ENCODE data around the gene CPLANE1.
"Not testable (repeated sequence)": the region's sequence is repeated elsewhere in the genome, so short reads cannot be mapped to it uniquely, and the experiment has no call there.

Gene CPLANE1

DNA sequence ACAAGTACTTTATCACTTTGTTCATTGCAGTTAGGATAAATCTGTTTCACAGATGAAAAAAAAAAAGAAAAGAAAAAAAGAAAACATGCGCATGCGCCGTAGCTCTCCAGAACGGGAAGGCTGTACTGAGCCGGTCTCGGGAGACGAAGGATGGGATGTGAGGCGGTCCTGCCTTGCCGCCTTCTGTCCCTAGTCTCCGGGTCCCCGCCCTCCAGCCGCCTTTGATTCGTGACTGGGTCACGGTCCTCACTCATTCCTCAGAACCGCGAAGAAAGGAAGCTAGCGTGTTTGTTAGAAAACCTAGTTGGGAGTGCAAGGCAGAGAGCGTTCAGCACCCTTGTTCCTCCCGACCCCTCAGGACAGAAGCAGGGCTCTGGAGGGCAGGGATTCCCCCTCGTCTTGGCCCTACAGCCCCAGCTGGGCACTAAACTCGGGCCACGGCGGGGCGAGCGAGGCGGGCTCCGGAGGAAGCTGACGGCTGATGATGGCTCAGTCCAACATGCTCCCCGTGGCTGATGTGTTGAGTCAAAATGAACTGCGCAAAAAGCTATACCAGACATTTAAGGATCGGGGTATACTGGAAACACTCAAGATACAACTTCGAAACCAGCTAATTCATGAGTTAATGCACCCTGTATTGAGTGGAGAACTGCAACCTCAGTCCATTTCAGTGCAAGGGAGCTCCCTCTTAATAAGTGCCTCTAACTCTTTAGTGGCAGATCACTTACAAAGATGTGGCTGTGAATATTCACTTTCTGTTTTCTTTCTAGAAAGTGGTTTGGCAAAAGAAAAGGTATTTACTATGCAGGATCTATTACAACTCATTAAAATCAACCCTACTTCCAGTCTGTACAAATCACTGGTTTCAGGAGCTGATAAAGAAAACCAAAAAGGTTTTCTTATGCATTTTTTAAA is 40.0 kb downstream of the CPLANE1 start:
- peak; percentile 21 for DNase-seq

DNA sequence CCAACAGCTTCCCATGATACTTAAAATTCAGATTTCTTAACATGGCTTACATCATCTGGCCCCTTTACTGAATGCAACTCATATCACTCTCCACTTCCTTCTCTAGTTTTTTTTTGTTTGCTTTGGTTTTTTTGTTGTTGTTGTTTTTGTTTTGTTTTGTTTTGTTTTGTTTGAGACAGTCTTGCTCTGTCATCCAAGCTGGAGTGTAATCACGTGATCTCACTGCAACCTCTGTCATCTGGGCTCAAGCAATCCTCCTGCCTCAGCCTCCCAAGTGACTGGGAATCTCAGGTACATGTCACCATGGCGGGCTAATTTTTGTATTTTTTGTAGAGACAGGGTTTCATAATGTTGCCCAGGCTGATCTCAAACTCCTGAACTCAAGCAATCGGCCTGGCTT is 41.4 kb downstream of the CPLANE1 start:
- no peak for DNase-seq

DNA sequence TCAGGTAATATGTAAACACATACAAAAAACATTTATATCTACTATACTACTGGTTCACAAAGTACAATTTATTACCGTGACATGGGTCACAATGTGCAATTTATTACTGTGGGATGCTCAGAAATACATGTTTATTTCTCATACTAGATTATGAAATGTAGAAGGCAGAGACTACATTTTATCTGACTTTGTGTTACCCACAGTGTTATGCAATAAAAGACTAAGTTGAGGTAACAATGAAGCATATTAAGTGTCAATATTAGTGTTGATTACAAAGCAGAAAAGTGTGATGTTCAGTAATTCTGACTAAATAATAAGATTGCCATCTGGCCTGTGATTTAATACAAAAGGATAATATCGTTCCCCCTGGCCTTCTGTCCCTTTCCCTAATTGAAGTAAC is 42.4 kb downstream of the CPLANE1 start:
- no peak for DNase-seq

DNA sequence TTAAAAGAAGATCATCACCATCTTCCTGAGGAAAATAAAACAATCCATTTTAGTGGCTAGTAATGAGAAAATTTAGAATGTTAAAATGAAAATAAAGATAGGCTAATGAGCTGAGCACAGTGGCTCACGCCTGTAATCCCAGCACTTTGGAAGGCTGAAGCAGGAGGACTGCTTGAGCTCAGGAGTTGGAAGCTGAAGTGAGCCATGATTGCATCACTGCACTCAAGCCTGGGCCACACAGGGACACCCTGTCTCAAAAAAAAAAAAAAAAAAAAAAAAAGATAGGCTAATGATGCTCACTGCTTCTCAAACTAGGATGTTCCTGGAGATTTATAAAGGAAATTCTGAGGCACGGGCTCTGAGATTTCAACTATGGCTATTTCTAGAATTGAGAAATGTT is 50.3 kb downstream of the CPLANE1 start:
- no peak for DNase-seq

DNA sequence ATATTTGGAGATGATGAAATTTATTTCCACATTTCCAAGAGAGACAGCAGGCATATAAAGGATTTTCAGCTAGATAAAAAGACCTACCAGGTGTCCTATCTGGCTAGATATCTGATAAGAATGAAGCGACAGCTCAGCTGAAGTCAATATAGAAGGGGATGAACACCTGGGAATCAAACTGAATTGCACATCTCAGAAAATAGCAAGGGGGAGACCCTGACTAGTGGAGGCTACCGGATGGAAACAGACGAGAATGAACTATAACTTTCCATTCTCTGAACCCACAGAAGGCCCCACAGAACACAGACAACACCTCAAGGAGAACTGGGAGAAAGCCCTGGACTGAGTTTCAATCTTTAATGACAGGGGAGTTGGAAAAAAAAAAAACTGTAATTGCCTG is 51.1 kb downstream of the CPLANE1 start:
- DNase-seq: no peak

DNA sequence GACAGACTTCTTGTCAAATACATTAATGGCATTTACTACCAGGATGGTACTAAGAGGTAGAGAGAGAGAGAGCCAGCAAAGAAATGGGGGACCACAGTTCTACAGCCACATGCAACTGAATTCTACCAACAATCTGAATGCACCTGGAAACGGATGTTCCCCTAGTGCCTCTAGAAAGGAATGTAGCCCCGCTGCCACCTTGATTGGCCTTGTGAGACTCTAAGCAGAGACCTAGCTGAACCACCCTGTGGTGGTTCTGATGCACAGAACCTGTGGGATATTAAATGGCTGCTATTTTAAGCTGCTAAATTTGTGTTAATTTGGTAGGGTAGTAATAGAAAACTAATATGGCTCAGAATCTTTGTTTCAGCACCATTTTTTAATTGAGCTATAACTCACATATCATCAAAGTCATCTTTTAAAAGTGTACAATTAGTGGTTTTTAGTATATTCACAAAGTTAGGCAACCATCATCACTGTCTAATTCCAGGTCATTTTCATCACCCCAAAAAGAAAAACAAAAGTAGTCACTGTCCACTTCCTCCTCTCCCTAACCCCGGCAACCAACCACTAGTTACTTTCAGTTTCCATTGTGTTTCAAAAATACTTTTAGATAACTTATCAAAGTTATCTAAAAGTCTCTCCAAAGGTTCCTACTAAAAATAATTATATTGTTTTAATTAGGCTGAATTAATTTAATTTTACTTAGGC is 51.7 kb downstream of the CPLANE1 start:
- DNase-seq: no peak

DNA sequence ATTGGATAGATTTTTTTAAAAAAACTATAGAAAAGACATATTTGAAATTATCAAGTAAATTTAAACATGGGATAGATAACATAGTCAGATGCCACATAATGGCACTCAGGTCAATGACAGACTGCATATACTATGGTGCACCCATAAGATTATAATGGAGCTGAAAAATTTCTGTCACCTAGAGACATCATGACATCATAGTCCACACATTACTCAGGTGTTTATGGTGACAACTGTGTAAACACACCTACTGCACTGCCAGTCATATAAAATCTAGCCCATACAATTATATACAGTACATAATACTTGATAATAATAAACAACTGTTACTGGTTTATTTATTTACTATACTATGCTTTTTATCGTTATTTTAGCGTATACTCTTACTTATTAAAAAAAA is 58.6 kb downstream of the CPLANE1 start:
- DNase-seq: no peak

DNA sequence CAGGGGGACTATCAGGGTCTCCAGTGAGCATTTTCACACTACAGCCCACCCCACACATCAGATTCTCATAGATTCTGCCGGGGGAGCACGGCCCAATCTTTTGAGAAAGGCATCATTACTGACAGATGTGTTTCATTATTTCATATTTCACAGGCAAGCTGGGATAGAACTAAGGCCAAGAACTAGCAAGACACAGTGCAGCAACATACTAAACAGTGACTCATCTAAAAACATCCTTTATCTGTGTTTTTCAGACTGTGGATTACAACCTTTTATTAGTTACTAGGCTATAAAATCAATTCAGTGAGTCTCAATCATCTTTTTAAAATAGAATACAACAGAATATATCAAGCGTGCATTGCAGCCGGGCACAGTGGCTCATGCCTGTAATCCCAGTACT is 59.8 kb downstream of the CPLANE1 start:
- no peak for DNase-seq

DNA sequence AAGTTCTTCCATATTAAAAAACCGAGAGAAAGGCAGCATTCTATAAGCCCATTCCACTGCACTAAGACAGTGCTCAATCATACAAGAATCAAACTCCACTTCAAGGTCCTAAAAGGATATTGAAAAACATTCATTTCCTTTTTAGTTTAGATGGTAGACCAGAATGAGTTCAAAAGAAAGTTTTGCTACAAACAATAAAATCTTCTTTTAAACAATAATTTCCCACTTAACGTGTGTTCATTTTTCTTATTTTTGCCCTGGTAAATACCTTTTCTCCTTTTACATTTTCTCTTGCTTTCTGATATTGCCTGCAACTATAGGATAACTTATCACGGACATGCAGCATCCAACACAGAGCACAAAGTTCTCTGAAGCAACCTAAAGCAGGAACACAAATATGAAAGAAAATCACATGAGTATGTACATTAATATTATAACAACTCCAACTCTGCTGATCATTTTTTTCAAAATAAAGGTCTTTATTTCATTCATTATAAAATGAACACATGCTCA is 61.7 kb downstream of the CPLANE1 start:
- DNase-seq: no peak

DNA sequence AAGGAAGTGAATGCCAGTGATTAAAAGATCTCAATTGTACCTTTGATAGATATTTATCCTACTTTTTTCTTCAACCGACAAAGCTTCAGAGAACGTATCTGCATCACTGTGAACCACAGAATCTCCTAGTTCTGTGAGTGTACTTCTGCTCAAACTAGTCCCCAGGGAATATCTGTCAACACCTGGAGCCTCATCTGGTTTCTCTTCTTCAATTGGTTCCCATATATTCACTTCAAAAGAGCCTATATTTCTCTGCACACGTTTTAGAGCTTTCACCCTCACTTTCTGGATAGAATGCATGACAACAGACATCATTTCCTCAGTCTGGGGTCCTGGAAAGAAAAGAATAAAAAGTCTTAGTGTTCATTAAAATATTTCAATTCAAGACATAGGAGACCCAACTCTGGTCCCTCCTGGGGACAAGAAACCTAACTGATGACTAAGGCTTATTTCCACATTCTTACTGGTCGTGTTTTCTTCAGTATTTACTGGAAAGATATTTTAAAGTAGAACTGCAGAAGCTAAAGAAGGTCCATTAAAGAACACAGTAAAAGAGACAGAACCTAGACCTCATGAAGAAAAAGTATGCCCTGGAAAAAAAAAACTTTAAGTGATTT is 64.3 kb downstream of the CPLANE1 start:
- no peak for DNase-seq

DNA sequence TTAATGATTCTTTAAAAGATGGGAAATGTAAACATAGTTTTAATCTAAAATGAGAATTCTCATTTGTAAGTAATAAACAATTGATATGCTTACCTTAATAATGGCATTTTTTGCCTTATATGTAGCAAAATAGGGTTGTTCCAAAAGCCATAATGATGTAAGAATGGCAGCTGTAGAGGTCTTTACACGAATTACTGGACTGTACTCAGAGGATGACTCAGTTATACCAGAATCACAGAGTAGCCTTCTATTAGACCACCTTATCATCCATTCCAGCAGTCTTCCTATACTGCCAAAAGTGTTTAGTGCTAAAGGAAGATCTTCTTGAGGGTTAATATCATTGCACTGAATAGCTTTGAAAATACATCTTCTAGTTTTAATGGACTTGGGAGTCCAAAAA is 66.5 kb downstream of the CPLANE1 start:
- DNase-seq: no peak

DNA sequence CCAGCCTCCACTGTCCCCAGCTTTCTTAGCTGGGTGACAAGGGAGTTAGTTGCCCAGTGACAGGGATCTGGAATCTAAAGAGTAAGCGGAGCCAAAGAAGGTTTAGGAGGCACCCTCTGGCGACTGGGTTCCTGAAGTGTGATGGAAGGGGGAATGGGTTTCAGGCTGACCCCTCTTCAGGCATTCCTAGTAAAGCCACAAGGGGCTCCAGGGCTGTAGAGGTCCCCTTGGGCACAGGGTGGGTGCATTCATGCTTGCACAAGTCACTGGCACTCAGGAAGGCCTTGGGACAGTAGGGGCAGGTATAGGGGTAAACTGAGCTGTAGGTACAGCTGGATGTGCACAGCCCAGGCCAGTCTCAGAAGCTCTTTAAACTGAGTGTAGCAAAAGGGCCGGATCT is 74.2 kb downstream of the CPLANE1 start:
- no peak for DNase-seq

DNA sequence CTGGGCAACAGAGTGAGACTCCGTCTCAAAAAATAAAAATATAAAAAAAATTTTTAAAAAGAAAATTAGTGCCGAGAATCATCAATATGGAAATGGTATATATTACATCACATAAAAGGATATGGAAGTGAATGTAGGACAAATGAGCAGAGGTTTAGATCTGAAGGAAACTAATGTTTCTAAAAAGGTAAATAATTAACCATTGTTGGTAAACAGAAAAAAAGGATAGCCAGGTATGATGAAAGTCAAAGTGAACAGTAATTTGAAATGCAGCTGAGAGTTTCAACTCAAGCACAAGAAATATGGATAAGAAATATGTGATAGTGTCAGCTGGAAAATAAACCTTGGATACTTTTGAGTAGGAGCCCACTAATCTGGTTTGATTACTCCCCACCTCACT is 76.2 kb downstream of the CPLANE1 start:
- DNase-seq: no peak

DNA sequence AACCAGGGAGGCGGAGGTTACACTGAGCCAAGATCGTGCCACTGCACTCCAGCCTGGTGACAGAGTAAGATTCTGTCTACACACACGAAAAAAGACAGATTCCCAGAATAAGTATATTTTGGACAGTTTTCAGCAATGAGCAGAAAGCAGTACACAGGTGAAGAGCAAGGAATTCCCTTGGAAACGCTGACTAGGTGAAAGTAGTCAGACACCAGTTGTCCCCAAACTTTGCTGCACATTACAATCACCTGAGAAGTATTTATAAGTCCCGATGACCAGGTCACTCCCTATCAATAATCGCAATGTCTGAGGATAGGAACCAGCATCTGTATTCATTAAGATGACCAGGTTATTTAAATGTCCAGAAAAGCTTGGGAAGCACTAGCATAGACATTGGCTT is 78.3 kb downstream of the CPLANE1 start:
- no peak for DNase-seq

DNA sequence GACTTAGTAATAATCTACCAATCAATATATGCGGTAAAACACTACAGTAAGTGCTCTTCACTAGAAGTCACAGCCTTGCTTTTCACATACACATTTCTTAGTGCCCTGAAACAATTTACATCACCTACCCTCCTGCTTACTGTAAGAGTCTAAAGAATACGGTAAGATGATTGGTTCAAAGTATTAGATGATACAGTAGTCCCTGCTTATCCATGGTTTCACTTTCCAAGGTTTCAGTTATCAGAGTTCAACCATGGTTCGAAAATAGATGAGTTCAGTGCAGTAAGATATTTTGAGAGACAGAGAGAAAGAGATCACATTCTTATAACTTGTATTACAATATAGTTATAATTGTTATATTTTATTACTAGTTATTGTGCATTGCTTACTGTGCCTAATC is 83.0 kb downstream of the CPLANE1 start:
- no peak for DNase-seq

DNA sequence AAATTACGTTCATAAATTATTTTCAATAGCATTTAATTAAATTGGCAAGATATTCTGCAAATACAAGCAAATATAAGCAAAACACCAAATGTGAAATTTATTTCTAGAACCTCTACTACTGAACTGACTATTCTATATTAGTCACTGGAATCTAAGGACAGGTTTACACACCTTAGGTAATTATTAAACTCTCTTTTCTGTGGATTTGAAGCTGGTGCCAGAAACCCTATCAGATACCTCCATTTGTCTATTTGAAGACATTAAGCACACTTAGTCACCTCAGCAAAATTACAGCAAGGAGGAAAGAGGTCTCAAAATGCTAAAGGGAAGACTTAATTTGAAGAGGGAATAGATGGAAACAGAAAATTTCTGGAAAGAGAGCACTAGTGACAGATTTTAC is 83.4 kb downstream of the CPLANE1 start:
- no peak for DNase-seq

DNA sequence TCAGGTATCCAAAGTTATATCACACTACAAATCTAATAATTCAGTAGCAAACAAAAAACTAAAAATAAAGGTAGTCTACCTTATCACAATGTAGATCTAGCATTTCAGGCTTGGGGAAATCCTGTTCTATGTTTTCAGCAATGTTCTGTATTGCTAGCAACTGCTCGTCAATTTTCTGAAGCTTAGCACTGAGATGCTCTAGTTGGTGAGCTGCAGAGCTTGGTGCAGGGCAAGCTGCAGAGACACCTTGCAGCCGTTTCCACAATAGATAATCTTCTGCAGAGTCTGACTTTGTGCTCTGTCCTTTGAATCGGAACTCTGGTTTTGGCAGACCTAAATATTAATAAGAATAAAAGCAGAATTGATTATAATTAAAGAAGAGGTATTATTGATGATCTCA is 95.5 kb downstream of the CPLANE1 start:
- DNase-seq: no peak

DNA sequence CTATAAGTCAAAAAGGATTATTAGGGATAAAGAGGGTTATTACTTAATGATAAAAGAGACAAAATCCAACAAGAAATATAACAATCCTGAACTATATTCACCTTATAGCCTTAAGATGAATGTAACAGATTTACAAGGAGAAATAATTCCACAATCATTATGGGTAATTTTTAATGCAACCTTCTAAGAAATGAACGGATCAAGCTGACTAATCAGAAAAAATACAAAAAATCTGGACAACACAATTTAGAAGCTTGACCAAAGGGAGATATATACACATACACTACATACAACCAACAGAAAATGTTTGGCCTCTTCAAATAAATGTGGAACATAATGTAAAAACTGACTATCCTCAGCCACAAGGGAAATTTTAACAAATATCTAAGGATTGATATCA is 102.3 kb downstream of the CPLANE1 start:
- DNase-seq: no peak

DNA sequence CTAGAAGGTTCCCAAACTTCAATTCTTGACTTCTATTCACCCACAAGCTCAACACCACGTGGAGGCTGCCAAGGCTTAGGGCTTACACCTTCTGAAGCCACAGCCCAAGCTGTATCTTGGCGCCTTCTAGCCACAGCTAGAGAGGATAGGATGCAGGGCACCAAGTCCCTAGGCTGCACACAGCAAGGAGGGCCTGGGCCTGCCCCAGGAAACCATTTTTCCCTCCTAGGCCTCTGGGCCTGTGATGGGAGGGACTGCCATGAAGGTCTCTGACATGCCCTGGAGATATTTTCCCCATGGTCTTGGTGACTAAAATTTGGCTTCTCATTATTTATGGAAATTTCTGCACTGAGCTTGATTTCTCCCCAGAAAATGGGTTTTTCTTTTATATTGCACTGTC is 112.5 kb downstream of the CPLANE1 start:
- no peak for DNase-seq

DNA sequence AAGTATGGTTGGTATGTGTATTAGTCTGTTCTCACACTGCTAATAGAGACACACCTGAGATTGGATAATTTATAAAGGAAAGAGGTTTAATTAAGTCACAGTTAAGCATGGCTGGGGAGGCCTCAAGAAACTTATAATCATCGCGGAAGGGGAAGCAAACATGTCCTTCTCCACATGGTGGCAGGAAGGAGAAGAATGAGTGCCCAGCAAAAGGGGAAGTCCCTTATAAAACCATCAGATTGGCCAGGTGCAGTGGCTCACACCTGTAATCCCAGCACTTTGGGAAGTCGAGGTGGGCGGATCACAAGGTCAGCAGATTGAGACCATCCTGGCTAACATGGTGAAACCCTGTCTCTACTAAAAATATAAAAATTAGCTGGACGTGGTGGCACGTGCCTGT is 113.9 kb downstream of the CPLANE1 start:
- DNase-seq: not testable (repeated sequence)

DNA sequence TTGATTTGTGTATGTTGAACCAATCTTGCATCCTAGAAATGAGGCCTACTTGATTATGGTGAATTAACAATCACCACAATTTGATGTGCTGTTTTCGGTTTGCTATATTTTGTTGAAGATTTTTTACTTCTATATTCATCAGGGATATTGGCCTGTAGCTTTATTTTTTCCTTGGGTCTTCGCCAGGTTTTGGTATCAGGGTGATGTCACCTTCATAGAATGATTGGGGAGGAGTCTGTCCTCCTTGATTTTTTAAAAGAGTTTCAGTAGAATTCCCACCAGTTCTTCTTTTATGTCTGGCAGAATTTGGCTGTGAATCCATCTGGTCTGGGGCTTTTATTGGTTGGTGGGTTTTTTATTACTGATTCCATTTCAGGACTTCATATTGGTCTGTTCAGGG is 115.2 kb downstream of the CPLANE1 start:
- DNase-seq: no peak

DNA sequence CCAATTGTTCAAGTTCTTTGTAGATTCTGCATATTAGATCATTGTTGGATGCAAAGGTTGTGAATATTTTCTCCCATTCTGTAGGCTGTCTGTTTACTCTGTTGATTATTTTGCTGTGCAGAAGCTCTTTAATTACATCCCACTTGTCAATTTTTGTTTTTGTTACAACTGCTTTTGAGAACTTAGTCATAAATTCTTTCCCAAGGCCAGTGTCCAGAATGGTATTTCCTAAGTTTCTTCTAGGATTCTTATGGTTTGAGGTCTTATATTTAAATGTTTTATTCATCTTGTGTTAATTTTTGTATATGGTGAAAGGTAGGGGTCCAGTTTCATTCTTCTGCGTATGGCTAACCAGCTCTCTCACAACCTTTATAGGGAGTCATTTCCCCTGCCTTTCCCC is 116.5 kb downstream of the CPLANE1 start:
- no peak for DNase-seq

DNA sequence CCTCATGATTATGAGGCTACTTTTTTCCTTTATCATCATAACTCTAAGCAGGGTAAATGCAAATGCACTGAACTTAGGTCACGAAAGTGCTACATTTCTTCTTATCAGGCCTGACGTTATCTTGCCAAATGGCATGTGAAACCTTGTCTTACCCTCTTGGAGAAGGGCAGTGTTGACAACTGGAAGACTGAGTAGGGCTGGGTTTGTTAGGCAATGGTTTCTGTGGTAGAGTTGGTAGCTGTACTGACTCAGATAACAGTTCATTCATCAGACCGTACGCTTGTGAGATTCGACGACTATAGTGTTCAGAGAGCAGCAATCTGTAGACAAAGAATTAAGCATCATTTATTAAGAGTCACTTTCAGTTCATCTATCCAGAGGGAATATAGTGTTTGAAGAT is 127.7 kb downstream of the CPLANE1 start:
- no peak for DNase-seq

Measured in right kidney (tissue), 1 donor.